ENCODE measurements around the gene TMEM260.

TMEM260 gene

GRCh38 chr14:56633544-56633943 is 53.9 kb downstream of the TMEM260 start:
- H3K9me3 Mint-ChIP-seq = peaks cover 22% of the 10 kb centered on the region
- peaks cover 98% of the 10 kb centered on the region for H3K36me3 Mint-ChIP-seq (ENCODE audit: low read depth)
- H3K4me3 Mint-ChIP-seq = no peak overlapping the region
- intact Hi-C loops (cut with micrococcal nuclease) = no loop called here
- no peaks in the 10 kb centered on the region for H3K4me1 Mint-ChIP-seq (ENCODE audit: low read depth)
- no peak overlapping the region for H3K27ac Mint-ChIP-seq
- no peaks in the 10 kb centered on the region for H3K27me3 Mint-ChIP-seq

- Mint-ChIP-seq H3K27me3 (no peaks in the 10 kb centered on the region), H3K9me3 (peaks cover 18% of the 10 kb centered on the region), H3K4me1 (ENCODE audit: low read depth) (no peaks in the 10 kb centered on the region), H3K27ac (no peak overlapping the region), H3K4me3 (no peak overlapping the region), H3K36me3 (ENCODE audit: low read depth) (peaks cover 99% of the 10 kb centered on the region)
- intact Hi-C loops (cut with micrococcal nuclease) = no loop called here
Observed at GRCh38 chr14:56635041-56635440, 55.4 kb downstream of the TMEM260 start.

DNA sequence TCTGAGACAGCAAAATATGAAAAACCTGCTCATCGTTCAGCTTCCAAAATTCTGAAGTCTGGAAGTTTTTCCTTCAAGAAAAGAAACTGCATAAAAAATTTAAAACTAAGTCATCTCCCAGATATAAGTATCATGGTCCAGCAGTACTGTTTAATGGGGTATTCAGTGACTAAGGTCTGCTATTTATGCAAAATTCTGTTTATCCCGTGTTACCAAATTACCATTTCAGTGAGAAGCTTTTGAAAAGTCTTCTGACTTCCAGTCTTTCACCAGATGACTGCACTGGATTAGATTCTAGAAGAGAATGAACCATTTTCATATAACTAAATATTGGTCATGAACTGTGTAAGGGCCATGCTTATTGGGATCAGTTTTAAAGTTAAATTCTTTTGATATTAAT is 67.9 kb downstream of the TMEM260 start:
- Mint-ChIP-seq H3K27me3 (no peaks in the 10 kb centered on the region), H3K4me3 (no peak overlapping the region), H3K9me3 (no peaks in the 10 kb centered on the region), H3K4me1 (ENCODE audit: low read depth) (no peaks in the 10 kb centered on the region), H3K27ac (no peak overlapping the region), H3K36me3 (ENCODE audit: low read depth) (peaks cover 33% of the 10 kb centered on the region)
- intact Hi-C loops (cut with micrococcal nuclease) = no loop called here

- no peaks in the 10 kb centered on the region for H3K4me1 Mint-ChIP-seq (ENCODE audit: low read depth)
- no peak overlapping the region for H3K27ac Mint-ChIP-seq
- H3K4me3 Mint-ChIP-seq = no peak overlapping the region
Observed at GRCh38 chr14:56648508-56649301, 69.1 kb downstream of the TMEM260 start.

GRCh38 chr14:56649382-56649781 is 69.8 kb downstream of the TMEM260 start:
- H3K4me3 Mint-ChIP-seq = no peak overlapping the region
- intact Hi-C loops (cut with micrococcal nuclease) = no loop called here
- no peaks in the 10 kb centered on the region for H3K9me3 Mint-ChIP-seq
- no peaks in the 10 kb centered on the region for H3K27me3 Mint-ChIP-seq
- H3K27ac Mint-ChIP-seq = no peak overlapping the region
- no peaks in the 10 kb centered on the region for H3K4me1 Mint-ChIP-seq (ENCODE audit: low read depth)
- H3K36me3 Mint-ChIP-seq (ENCODE audit: low read depth) = peaks cover 33% of the 10 kb centered on the region

More at GRCh38 chr14:56648508-56649301, 69.1 kb downstream of the TMEM260 start:
- Mint-ChIP-seq H3K36me3 (ENCODE audit: low read depth) (peaks cover 33% of the 10 kb centered on the region), H3K9me3 (no peaks in the 10 kb centered on the region), H3K27me3 (no peaks in the 10 kb centered on the region)
- intact Hi-C loops (cut with micrococcal nuclease) = no loop called here

DNA sequence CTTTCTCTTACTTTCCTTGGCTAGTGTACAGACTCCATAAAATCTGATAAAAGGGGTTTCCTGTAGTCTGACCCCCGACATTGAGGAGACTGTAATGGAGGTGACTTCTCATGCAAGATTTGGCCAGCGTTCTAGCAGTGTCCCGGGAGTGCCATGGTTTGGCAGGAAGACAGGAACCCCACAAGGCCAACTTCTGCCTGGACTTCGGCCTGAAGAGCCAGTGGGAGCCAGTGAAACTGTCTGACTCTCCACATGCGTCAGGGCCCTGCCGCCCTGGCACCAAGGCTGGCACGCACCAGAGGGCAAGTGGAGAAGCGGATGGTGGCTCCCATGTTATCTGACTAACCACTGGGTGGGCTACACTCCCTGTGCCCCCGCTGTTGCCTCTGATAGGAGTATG is 70.5 kb downstream of the TMEM260 start:
- intact Hi-C loops (cut with micrococcal nuclease) = no loop called here
- Mint-ChIP-seq H3K9me3 (no peaks in the 10 kb centered on the region), H3K36me3 (ENCODE audit: low read depth) (peaks cover 33% of the 10 kb centered on the region), H3K27me3 (no peaks in the 10 kb centered on the region), H3K4me1 (ENCODE audit: low read depth) (no peaks in the 10 kb centered on the region), H3K27ac (no peak overlapping the region), H3K4me3 (no peak overlapping the region)

GRCh38 chr14:56650979-56651378 is 71.4 kb downstream of the TMEM260 start:
- intact Hi-C loops (cut with micrococcal nuclease) = no loop called here
- Mint-ChIP-seq H3K36me3 (ENCODE audit: low read depth) (peaks cover 33% of the 10 kb centered on the region), H3K4me1 (ENCODE audit: low read depth) (no peaks in the 10 kb centered on the region), H3K9me3 (no peaks in the 10 kb centered on the region), H3K27ac (no peak overlapping the region), H3K4me3 (no peak overlapping the region), H3K27me3 (no peaks in the 10 kb centered on the region)

DNA sequence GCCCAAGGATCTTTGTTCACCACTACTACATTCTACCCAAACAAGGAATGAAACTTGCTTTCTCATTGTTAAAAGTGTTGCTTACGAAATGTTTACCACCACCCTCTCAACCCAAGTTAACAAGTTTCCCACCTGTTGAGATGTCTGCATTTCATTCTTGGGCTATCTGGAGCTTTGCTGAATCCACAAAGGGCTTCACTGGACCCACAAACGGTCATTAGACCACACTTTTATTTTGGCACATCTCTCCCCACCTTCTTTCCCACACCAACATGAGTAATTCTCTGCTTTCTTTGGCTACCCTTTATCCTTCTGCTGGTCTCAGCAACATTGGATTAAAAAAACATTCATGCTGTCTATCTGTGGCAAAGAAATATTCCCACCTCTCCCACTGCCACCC is 78.0 kb downstream of the TMEM260 start:
- Mint-ChIP-seq H3K27ac (no peak overlapping the region), H3K27me3 (no peaks in the 10 kb centered on the region), H3K9me3 (no peaks in the 10 kb centered on the region), H3K4me3 (no peak overlapping the region), H3K36me3 (ENCODE audit: low read depth) (no peaks in the 10 kb centered on the region), H3K4me1 (ENCODE audit: low read depth) (no peaks in the 10 kb centered on the region)
- intact Hi-C loops (cut with micrococcal nuclease) = no loop called here

GRCh38 chr14:56659378-56659777 is 79.8 kb downstream of the TMEM260 start:
- H3K9me3 Mint-ChIP-seq = no peaks in the 10 kb centered on the region
- H3K27ac Mint-ChIP-seq = no peak overlapping the region
- no peaks in the 10 kb centered on the region for H3K36me3 Mint-ChIP-seq (ENCODE audit: low read depth)
- no peaks in the 10 kb centered on the region for H3K4me1 Mint-ChIP-seq (ENCODE audit: low read depth)
- H3K4me3 Mint-ChIP-seq = no peak overlapping the region
- H3K27me3 Mint-ChIP-seq = no peaks in the 10 kb centered on the region
- intact Hi-C loops (cut with micrococcal nuclease) = no loop called here

DNA sequence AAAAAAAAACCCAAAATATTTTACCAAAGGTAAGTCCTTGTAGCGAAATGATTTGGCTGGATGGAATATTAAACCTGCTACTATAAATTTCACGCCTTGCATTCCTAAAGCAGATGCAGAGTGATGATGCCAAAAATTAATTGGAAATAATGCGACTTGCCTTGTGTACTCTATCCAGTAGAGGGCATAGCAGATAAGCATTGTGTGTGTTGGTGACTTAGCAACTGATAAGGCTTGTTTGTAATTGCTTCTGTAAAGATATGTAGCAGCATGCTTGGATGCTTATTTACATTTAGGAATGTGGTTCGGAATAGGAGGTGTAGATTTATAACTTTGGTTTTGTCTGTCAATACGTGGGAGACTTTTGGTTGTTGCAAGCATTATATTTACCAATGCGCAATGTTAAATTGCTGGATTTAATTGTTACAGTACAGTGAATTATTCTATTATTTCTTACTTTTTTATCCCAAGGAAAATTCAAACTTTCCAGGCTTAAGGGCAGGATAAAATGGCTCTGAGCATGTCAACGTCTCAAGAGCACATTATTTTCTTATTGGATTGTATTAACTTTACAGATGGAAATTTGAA is 80.5 kb downstream of the TMEM260 start:
- no peak overlapping the region for H3K4me3 Mint-ChIP-seq
- H3K27me3 Mint-ChIP-seq = no peaks in the 10 kb centered on the region
- H3K27ac Mint-ChIP-seq = no peak overlapping the region
- no peaks in the 10 kb centered on the region for H3K4me1 Mint-ChIP-seq (ENCODE audit: low read depth)
- H3K9me3 Mint-ChIP-seq = no peaks in the 10 kb centered on the region
- H3K36me3 Mint-ChIP-seq (ENCODE audit: low read depth) = no peaks in the 10 kb centered on the region
- intact Hi-C loops (cut with micrococcal nuclease) = no loop called here

GRCh38 chr14:56660677-56661389 is 81.2 kb downstream of the TMEM260 start:
- Mint-ChIP-seq H3K9me3 (peaks cover 8% of the 10 kb centered on the region), H3K27me3 (no peaks in the 10 kb centered on the region), H3K36me3 (ENCODE audit: low read depth) (no peaks in the 10 kb centered on the region), H3K4me3 (no peak overlapping the region), H3K4me1 (ENCODE audit: low read depth) (no peaks in the 10 kb centered on the region), H3K27ac (no peak overlapping the region)
- intact Hi-C loops (cut with micrococcal nuclease) = no loop called here

DNA sequence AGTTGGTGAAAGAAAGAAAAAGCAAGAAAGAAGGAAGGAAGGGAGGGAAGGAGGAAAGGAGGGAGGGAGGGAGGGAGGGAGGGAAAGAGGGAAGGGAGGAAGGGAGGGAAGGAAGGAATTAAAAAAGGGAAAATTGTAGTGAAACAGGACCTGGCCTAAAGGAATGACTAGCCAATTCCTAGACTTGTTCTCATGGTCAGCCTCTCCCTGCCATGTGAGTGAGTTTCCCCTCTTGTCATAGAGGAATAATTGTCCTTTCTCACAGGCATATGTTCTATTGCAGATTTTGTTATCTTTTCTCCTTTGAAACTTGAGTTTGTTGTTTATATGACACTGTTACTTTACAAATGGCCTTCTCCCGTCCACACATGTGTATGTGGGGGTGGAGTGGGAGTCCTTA is 81.9 kb downstream of the TMEM260 start:
- H3K9me3 Mint-ChIP-seq = peaks cover 14% of the 10 kb centered on the region
- no peaks in the 10 kb centered on the region for H3K27me3 Mint-ChIP-seq
- no peaks in the 10 kb centered on the region for H3K36me3 Mint-ChIP-seq (ENCODE audit: low read depth)
- no peak overlapping the region for H3K4me3 Mint-ChIP-seq
- H3K4me1 Mint-ChIP-seq (ENCODE audit: low read depth) = no peaks in the 10 kb centered on the region
- H3K27ac Mint-ChIP-seq = no peak overlapping the region
- intact Hi-C loops (cut with micrococcal nuclease) = no loop called here

DNA sequence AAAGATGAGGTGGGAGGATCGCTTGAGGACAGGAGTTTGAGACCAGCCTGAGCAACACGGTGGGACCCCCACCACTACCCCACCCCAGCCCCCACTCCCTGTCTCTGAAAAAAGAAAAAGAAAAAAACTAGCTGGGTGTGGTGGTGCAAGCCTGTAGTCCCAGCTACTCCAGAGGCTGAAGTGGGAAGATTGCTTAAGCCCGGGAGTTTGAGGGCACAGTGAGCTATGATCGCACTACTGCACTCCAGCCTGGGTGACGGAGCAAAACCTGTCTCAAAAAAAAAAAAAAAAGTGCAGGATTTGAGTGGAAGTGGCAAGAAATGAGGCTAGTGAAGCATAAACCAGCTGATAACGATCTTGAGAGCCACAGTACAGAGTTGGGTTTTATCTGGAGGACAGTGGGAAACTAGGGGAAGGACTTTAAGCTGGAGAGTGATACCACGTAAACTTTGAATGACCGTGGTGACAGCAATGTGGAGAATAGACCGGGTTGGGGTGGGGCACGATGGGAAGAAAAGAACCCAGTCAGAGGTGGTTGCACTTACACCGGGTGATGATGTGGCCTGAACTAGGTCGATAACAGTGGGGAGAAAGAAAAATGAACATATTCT is 85.3 kb downstream of the TMEM260 start:
- H3K36me3 Mint-ChIP-seq (ENCODE audit: low read depth) = no peaks in the 10 kb centered on the region
- H3K4me1 Mint-ChIP-seq (ENCODE audit: low read depth) = no peaks in the 10 kb centered on the region
- no peaks in the 10 kb centered on the region for H3K27me3 Mint-ChIP-seq
- H3K4me3 Mint-ChIP-seq = no peak overlapping the region
- H3K27ac Mint-ChIP-seq = no peak overlapping the region
- intact Hi-C loops (cut with micrococcal nuclease) = no loop called here
- peaks cover 22% of the 10 kb centered on the region for H3K9me3 Mint-ChIP-seq

DNA sequence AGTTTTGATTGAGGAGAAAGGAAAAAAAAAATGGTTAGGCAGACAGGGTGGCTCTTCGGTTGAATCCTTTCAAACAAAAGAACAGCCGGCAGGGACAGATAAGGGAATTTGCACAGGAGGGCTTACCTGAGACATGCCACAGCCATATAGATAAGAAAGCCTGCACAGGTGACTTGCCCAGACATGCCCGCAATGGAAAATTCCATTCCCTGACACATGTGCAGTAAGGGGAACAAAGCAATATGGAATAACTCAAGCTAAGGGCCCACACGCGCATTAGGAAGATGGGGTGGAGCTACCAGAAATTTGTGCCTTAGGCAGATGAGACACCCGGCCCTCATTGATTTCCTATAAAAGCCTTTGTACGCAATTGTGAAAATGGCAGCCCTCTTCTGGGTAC is 86.7 kb downstream of the TMEM260 start:
- H3K27ac Mint-ChIP-seq = no peak overlapping the region
- H3K4me3 Mint-ChIP-seq = no peak overlapping the region
- peaks cover 22% of the 10 kb centered on the region for H3K9me3 Mint-ChIP-seq
- no peaks in the 10 kb centered on the region for H3K36me3 Mint-ChIP-seq (ENCODE audit: low read depth)
- intact Hi-C loops (cut with micrococcal nuclease) = no loop called here
- no peaks in the 10 kb centered on the region for H3K4me1 Mint-ChIP-seq (ENCODE audit: low read depth)
- H3K27me3 Mint-ChIP-seq = no peaks in the 10 kb centered on the region

Data from dendritic cell treated with granulocyte-macrophage colony-stimulating factor and Interleukin-4, amounts not matched to agents 40 ng/mL and 50 ng/mL, for 4 days (primary cell).